Lower leg skin (tissue), 3 donors: Measurements from ENCODE around the gene NPIPA2.
"Not testable (repeated sequence)": the region's sequence is repeated elsewhere in the genome, so short reads cannot be mapped to it uniquely, and the experiment has no call there.

Source experiments
- POLR2A ChIP-seq, 2 donors: fragments of 450-650 bp; IDR thresholded peaks; one replicate each; pipeline ENCODE4 v1.6.1; 2016 to 2017; ENCODE audit warnings: antibody characterized with exemption in 2 of 2, mild to moderate bottlenecking in 1 of 2, moderate library complexity in 1 of 2
- TF ChIP-seq, protein P1 (sequence below), 3 donors: fragments of 450-650 bp; IDR thresholded peaks; one replicate each; pipeline ENCODE4 v1.5.1; 2016; ENCODE audit warnings: antibody characterized with exemption in 3 of 3, mild to moderate bottlenecking in 3 of 3, moderate library complexity in 2 of 3

- TF ChIP-seq, protein P1, sequence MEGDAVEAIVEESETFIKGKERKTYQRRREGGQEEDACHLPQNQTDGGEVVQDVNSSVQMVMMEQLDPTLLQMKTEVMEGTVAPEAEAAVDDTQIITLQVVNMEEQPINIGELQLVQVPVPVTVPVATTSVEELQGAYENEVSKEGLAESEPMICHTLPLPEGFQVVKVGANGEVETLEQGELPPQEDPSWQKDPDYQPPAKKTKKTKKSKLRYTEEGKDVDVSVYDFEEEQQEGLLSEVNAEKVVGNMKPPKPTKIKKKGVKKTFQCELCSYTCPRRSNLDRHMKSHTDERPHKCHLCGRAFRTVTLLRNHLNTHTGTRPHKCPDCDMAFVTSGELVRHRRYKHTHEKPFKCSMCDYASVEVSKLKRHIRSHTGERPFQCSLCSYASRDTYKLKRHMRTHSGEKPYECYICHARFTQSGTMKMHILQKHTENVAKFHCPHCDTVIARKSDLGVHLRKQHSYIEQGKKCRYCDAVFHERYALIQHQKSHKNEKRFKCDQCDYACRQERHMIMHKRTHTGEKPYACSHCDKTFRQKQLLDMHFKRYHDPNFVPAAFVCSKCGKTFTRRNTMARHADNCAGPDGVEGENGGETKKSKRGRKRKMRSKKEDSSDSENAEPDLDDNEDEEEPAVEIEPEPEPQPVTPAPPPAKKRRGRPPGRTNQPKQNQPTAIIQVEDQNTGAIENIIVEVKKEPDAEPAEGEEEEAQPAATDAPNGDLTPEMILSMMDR (IDR thresholded peaks at IDR 0.05): not testable (repeated sequence)
- not testable (repeated sequence) for TF ChIP-seq POLR2A (IDR thresholded peaks at IDR 0.05)
Observed at GRCh38 chr16:14733233-14733632, 9.1 kb upstream of the NPIPA2 start.
